Naive B cell (primary cell): ENCODE measurements around the gene PRR12. TPM values are rescaled to one million over a fixed set of nuclear protein-coding genes. Genes with fewer than 3 reads are reported as not detected.

Source experiments
- ATAC-seq, 2 donors: fragments of 150-1000 bp; cut with Tn5 transposase; 2 replicates each; pipeline ENCODE4 v1.10.0; 2021; ENCODE audit warnings: low read depth in 2 of 2, mild to moderate bottlenecking in 2 of 2, moderate library complexity in 2 of 2
- DNase-seq: peaks from one replicate; pipeline ENCODE4 v3.0.0; 2022
- H3K27ac Mint-ChIP-seq, 6 donors: one replicate each; pipeline ENCODE4 v1.8.0; 2020 to 2022; ENCODE audit warnings: mild to moderate bottlenecking in 6 of 6, mixed read lengths in 6 of 6, moderate library complexity in 5 of 6, inconsistent platforms in 2 of 6
- H3K27me3 Mint-ChIP-seq, 3 donors: one replicate each; pipeline ENCODE4 v1.8.0; 2021 to 2022; ENCODE audit warnings: mixed read lengths in 3 of 3, mild to moderate bottlenecking in 1 of 3
- H3K36me3 Mint-ChIP-seq, 2 donors: one replicate each; pipeline ENCODE4 v1.8.0; 2020 to 2022; ENCODE audit warnings: mixed read lengths in 2 of 2, inconsistent platforms in 1 of 2, mild to moderate bottlenecking in 1 of 2
- H3K4me1 Mint-ChIP-seq, 3 donors: one replicate each; pipeline ENCODE4 v1.8.0; 2020 to 2022; ENCODE audit warnings: mixed read lengths in 3 of 3, inconsistent platforms in 1 of 3, mild to moderate bottlenecking in 1 of 3, moderate library complexity in 1 of 3
- H3K4me3 Mint-ChIP-seq, 8 donors: one replicate each; pipeline ENCODE4 v1.8.0; 2020 to 2022; ENCODE audit warnings: mild to moderate bottlenecking in 8 of 8, mixed read lengths in 8 of 8, moderate library complexity in 8 of 8, inconsistent platforms in 2 of 8
- H3K9me3 Mint-ChIP-seq, 7 donors: one replicate each; pipeline ENCODE4 v1.8.0; 2020 to 2022; ENCODE audit warnings: mixed read lengths in 7 of 7, mild to moderate bottlenecking in 5 of 7, inconsistent platforms in 2 of 7, moderate library complexity in 1 of 7
- polyA plus RNA-seq, 6 donors: library from polyadenylated mRNA; unstranded; fragments of 300-500 nt; fragmentation: Illumina TruSeq; gene quantifications; one replicate each; pipeline ENCODE4 v1.2.3, GENCODE V29; 2021; ENCODE audit warnings: low read depth in 6 of 6

PRR12 gene
- polyA plus RNA-seq, 6 donors from 2014 or later = 0.09 to 0.77 (median 0.29) TPM

- Mint-ChIP-seq H3K4me1 (peaks cover 24 to 27% (median 26%) of the 10 kb centered on the region in 3 donors), H3K36me3 (peaks cover 5 to 8% of the 10 kb centered on the region in 2 donors), H3K9me3 (no peaks in the 10 kb centered on the region), H3K27ac (peak overlapping the region in 2 of 6 donors; percentile 69 to 70), H3K27me3 (no peaks in the 10 kb centered on the region), H3K4me3 (no peak overlapping the region)
- no peak for DNase-seq
- peak; percentile 27 to 47 for ATAC-seq
Observed at GRCh38 chr19:49555600-49556411, 35.2 kb upstream of the PRR12 start.

GRCh38 chr19:49556412-49557398 lies 34.3 kb upstream of the PRR12 start:
- no peaks in the 10 kb centered on the region for H3K27me3 Mint-ChIP-seq
- DNase-seq (no peak), ATAC-seq (no peak)
- H3K4me1 Mint-ChIP-seq = peaks cover 30 to 34% (median 33%) of the 10 kb centered on the region in 3 donors
- no peaks in the 10 kb centered on the region for H3K9me3 Mint-ChIP-seq
- H3K27ac Mint-ChIP-seq = no peak overlapping the region
- H3K36me3 Mint-ChIP-seq = peaks cover 5 to 8% of the 10 kb centered on the region in 2 donors
- H3K4me3 Mint-ChIP-seq = no peak overlapping the region

- ATAC-seq = no peak
- H3K9me3 Mint-ChIP-seq = no peaks in the 10 kb centered on the region
- DNase-seq = no peak
- H3K36me3 Mint-ChIP-seq = peaks cover 5 to 8% of the 10 kb centered on the region in 2 donors
- no peak overlapping the region for H3K4me3 Mint-ChIP-seq
- no peaks in the 10 kb centered on the region for H3K27me3 Mint-ChIP-seq
- peaks cover 34 to 35% (median 34%) of the 10 kb centered on the region in 3 donors for H3K4me1 Mint-ChIP-seq
- peak overlapping the region in 1 of 6 donors; percentile 47 for H3K27ac Mint-ChIP-seq
Observed at GRCh38 chr19:49557641-49558325, 33.2 kb upstream of the PRR12 start.

- Mint-ChIP-seq H3K9me3 (no peaks in the 10 kb centered on the region), H3K4me1 (peaks cover 32 to 37% (median 35%) of the 10 kb centered on the region in 3 donors), H3K27ac (no peak overlapping the region), H3K27me3 (no peaks in the 10 kb centered on the region), H3K36me3 (peaks cover 5 to 8% of the 10 kb centered on the region in 2 donors), H3K4me3 (no peak overlapping the region)
- DNase-seq (no peak), ATAC-seq (no peak)
Observed at GRCh38 chr19:49558591-49558990, 32.4 kb upstream of the PRR12 start.

- no peaks in the 10 kb centered on the region for H3K27me3 Mint-ChIP-seq
- peaks cover 5 to 8% of the 10 kb centered on the region in 2 donors for H3K36me3 Mint-ChIP-seq
- no peak for ATAC-seq
- no peaks in the 10 kb centered on the region for H3K9me3 Mint-ChIP-seq
- H3K27ac Mint-ChIP-seq = peak overlapping the region in 3 of 6 donors; percentile 85 to 97 (median 90)
- no peak for DNase-seq
- H3K4me3 Mint-ChIP-seq = peak overlapping the region in 3 of 8 donors; percentile 19 to 54 (median 54)
- H3K4me1 Mint-ChIP-seq = peaks cover 34 to 36% (median 34%) of the 10 kb centered on the region in 3 donors
Observed at GRCh38 chr19:49559443-49559842, 31.5 kb upstream of the PRR12 start.

- H3K4me1 Mint-ChIP-seq = peaks cover 34 to 36% (median 35%) of the 10 kb centered on the region in 3 donors
- DNase-seq (no peak), ATAC-seq (no peak)
- peak overlapping the region in 5 of 6 donors; percentile 85 to 97 (median 90) for H3K27ac Mint-ChIP-seq
- H3K9me3 Mint-ChIP-seq = no peaks in the 10 kb centered on the region
- H3K27me3 Mint-ChIP-seq = no peaks in the 10 kb centered on the region
- H3K4me3 Mint-ChIP-seq = peak overlapping the region in 6 of 8 donors; percentile 19 to 69 (median 54)
- peaks cover 5 to 8% of the 10 kb centered on the region in 2 donors for H3K36me3 Mint-ChIP-seq
Observed at GRCh38 chr19:49559928-49560327, 31.1 kb upstream of the PRR12 start.

GRCh38 chr19:49560358-49560900 lies 30.6 kb upstream of the PRR12 start:
- Mint-ChIP-seq H3K4me3 (peak overlapping the region in 6 of 8 donors; percentile 45 to 85 (median 68)), H3K27ac (peak overlapping the region in 5 of 6 donors; percentile 85 to 97 (median 90)), H3K27me3 (no peaks in the 10 kb centered on the region), H3K4me1 (peaks cover 36 to 39% (median 37%) of the 10 kb centered on the region in 3 donors), H3K36me3 (peaks cover 5 to 8% of the 10 kb centered on the region in 2 donors), H3K9me3 (no peaks in the 10 kb centered on the region)
- DNase-seq (peak; percentile 21), ATAC-seq (peak; percentile 70 to 74)

- H3K27ac Mint-ChIP-seq = peak overlapping the region in 2 of 6 donors; percentile 45 to 74
- H3K4me3 Mint-ChIP-seq = no peak overlapping the region
- no peaks in the 10 kb centered on the region for H3K9me3 Mint-ChIP-seq
- no peak for ATAC-seq
- H3K27me3 Mint-ChIP-seq = no peaks in the 10 kb centered on the region
- DNase-seq = no peak
- H3K4me1 Mint-ChIP-seq = peaks cover 40 to 54% (median 45%) of the 10 kb centered on the region in 3 donors
- no peaks in the 10 kb centered on the region for H3K36me3 Mint-ChIP-seq
Observed at GRCh38 chr19:49564616-49565045, 26.4 kb upstream of the PRR12 start.

GRCh38 chr19:49565261-49565660 lies 25.7 kb upstream of the PRR12 start:
- Mint-ChIP-seq H3K27ac (peak overlapping the region in 4 of 6 donors; percentile 21 to 45 (median 28)), H3K9me3 (no peaks in the 10 kb centered on the region), H3K4me1 (peaks cover 37 to 53% (median 44%) of the 10 kb centered on the region in 3 donors), H3K36me3 (no peaks in the 10 kb centered on the region), H3K4me3 (peak overlapping the region in 2 of 8 donors; percentile 1 to 22), H3K27me3 (no peaks in the 10 kb centered on the region)
- DNase-seq (no peak), ATAC-seq (no peak)

- DNase-seq (no peak), ATAC-seq (no peak)
- Mint-ChIP-seq H3K36me3 (no peaks in the 10 kb centered on the region), H3K4me1 (peaks cover 32 to 48% (median 38%) of the 10 kb centered on the region in 3 donors), H3K27ac (peak overlapping the region in 1 of 6 donors; percentile 32), H3K9me3 (no peaks in the 10 kb centered on the region), H3K4me3 (no peak overlapping the region), H3K27me3 (no peaks in the 10 kb centered on the region)
Observed at GRCh38 chr19:49566302-49566701, 24.7 kb upstream of the PRR12 start.

- H3K4me1 Mint-ChIP-seq = peaks cover 30 to 43% (median 32%) of the 10 kb centered on the region in 3 donors
- no peaks in the 10 kb centered on the region for H3K27me3 Mint-ChIP-seq
- H3K27ac Mint-ChIP-seq = peak overlapping the region in 4 of 6 donors; percentile 51 to 71 (median 68)
- no peaks in the 10 kb centered on the region for H3K36me3 Mint-ChIP-seq
- peak overlapping the region in 5 of 8 donors; percentile 7 to 72 (median 33) for H3K4me3 Mint-ChIP-seq
- DNase-seq (no peak), ATAC-seq (peak; percentile 23 to 46)
- no peaks in the 10 kb centered on the region for H3K9me3 Mint-ChIP-seq
Observed at GRCh38 chr19:49567861-49568441, 23.0 kb upstream of the PRR12 start.
